SIG-M5 treated with dmso at 0.1 percent for 504 hours (cell line): ENCODE measurements around the gene OR2D2.
"Not testable (repeated sequence)": the region's sequence is repeated elsewhere in the genome, so short reads cannot be mapped to it uniquely, and the experiment has no call there.

Source experiments
- DNase-seq: peaks from one replicate; lab custom pipeline; 2025; ENCODE audit not compliant: unreplicated experiment; lab: John Stamatoyannopoulos, UW

Gene OR2D2

DNA sequence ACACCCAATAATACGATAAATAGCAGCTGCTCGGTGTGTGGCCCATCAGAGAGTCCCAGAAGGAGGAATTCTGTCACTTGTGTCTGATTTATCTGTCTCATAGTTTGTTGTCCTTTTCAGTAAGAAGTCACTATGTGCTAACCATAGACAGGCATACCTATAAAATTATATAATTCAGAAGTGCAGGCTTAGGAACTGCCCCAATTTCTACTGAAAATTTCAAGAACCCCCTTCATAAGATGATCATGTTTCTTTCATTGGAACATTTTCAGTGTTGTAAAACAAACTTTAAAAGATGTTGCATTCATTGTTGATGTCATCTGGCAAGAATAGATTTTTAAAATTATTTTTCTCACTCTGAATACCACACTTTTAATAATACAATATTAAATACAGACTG is at the start of gene OR2D2:
Gene OR2D2 (minus strand): TSS at position 101 of the 400 bp plus-strand sequence. CDS start 0 bp downstream, at position 101.
- DNase-seq = no peak

DNA sequence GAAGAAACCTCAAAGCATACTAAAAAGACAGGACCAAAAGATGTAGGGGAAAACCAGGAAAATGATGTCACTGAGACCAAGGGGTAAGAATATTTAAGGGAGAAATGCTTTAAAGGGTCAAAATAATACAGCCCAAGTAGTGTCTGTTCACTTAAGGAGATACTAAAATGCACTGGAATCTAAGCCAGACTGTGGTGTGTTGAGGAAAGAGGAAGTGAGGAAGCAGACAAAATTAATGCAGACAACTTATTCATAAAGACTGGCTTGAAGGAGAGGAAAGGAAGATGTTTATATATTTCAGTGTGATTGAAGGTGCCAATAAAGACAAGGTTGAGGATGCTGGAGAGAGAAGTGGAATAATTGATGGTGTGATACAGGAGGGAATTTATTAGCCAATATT is 49.7 kb upstream of the OR2D2 start:
- peak; percentile 7 for DNase-seq

DNA sequence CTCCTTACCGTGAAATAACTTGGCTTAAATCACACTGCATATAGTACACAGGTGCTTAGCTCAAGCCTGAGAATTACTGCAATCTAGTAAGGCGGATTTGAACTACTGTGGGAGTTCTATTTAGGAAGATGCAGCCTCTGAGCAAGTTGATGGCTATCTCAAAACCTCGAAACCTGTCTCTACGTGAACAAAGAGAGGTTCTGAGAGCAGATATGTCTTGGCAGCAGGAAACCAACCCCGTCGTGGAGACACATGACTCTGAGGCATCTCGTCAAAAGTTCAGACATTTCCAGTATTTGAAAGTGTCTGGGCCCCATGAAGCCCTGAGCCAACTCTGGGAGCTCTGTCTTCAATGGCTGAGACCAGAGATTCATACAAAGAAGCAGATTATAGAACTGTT is 39.8 kb upstream of the OR2D2 start:
- no peak for DNase-seq

DNA sequence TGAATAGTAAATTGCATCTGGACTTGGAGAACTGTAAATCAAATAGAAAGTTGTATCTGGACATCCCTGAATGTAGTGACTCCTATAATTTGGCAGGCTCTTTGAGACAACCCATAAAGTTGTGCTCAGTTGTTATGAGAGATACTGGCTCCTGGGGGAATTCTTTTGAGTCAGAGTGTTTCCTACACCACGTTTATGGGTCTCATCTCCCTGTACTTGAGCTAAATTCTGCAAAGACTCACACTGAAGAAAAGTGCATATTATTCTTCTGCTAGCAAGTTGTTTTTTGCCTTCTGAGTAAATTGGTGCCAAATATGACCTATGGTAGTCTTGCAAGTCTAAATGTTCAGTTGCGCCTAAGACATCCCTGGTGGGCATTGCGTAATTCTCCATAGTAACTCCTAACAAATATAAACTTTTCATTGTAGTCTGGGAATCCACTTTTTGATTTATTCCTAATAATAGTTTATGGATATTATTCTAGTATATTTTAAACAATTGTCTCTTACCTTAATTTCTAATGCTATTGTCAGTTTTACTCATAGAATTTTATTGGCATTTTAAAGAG is 38.9 kb upstream of the OR2D2 start:
- DNase-seq = no peak

DNA sequence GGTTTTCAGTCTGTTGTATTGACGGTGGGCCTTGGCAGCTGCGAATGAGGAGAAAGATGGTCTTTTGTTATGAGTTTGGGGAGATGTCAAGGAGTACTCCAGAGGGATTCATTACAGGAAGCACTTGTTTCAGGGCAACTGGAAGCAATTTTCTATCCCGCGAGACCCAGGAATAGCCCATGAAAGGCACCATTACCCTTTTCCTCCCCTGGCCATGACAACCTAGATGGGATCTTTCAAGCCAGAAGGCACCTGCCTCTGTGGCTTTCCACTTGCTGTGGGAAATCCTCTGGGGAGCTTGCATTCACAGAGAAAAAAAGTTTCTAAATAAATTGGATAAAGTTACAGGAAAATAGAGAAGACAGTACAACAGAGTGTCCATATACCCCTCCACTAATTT is 36.6 kb upstream of the OR2D2 start:
- DNase-seq = no peak

DNA sequence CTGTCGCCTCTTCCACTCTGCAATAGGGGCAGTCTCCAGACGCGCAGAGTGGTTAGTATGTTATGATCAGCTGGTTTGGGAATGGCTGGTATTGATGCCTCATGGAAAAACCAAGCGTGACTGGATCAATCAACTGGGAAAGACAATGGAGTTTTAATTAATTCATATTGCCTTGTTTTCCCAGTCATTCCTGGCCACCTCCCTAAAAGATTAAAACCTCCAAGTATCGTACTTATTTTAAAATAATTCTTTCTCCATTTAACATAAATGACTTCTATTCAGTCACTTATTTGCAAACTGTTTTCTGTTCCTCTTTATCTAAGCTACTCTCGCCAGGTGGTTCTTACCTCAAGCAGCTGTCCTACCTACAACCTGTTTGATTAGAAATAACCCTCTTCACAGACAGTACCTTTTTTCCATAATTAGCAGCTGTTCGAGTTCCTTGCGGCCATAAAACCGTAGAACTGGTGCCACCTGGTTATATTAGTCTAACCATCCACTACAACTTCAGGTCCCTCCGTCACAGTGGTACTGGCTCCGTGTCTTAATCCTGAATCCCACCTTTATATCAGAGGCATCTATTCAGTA is 34.8 kb upstream of the OR2D2 start:
- DNase-seq = no peak

- DNase-seq = peak; percentile 69
Observed at GRCh38 chr11:6926208-6927029, 34.1 kb upstream of the OR2D2 start, which contains the start of gene ZNF215. ZNF215 (plus strand) TSS chr11:6926426; CDS start chr11:6932273, 5,847 bp downstream.

DNA sequence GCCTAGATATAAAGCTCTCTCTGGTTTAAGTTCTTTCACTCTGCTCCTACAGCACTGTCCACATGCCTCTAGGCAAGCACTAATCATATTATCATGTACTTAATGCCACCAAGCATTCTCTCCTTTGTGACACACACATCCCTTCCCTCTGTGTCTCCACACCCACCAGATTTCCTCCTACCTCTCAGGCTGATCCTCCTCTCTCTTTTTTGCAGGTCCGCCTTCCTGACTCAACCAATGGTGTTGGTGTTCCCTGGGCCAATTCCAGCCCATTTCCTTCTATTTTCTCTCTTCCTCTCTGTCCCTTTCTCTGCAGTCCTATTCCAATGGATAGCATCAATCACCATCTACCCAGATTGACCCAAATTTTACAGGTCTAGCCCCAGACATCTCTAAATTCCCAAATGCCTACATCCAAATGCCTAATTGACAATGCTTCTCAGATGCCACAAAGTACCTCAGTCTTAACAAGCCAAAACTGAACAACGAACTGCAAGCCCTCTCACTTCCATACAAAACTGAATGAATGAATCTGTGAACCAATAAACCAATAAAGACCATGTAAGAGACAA is 33.4 kb upstream of the OR2D2 start:
- no peak for DNase-seq

GRCh38 chr11:6925007-6925577 is 32.8 kb upstream of the OR2D2 start:
- DNase-seq = no peak

DNA sequence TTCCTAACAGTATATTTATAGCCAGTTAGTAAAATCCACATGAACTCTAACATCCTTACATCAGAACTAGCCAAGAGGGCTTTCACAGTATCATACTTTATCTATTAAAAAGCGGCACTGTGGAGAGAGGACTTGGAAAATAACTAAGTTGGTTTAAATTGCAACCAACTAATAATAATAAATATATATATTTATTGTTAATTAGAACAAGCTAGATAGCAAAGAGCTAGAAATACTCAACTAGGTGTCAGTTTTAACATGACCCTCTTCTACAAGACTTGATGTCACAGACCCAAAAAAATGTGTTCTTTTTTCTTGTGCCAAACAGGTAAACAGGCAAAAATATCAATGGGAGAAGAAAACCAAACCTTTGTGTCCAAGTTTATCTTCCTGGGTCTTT is 28.4 kb upstream of the OR2D2 start, which contains the start of gene OR2D3:
Gene OR2D3 (plus strand): TSS at position 301 of the 400 bp plus-strand sequence. CDS start 0 bp downstream, at position 301.
- DNase-seq = no peak

DNA sequence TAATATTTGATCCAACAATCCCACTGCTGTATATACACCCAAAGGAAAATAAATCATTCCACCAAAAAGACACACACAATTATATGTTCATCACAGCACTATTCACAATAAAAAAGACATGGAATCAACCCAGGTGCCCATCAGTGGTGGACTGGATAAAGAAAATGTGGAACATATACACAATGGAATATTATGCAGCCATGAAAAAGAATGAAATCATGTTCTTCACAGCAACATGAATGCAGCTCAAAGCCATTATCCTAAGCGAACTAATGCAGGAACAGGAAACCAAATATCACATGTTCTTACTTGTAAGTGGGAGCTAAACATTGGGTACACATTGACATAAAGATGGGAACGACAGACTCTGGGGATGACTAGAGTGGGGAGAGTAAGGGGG is 27.4 kb upstream of the OR2D2 start:
- no peak for DNase-seq

DNA sequence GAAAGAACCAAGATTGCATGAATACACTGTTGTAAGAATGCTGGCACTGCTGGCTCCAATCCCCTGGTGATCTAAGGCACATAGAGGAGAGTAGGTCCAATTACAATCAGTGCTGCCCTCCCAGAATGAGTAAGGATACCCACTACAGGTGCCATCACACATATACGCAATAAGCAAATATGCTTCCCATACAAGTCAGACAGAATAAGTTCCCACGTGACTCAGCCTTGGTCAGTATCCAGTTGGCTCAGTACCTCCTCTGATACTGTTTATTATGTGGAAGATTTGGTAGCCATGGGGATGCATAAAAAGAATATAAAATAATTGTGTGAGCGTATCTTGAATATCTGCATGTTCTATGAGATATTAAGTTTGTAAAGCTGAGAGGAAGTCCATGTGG is 19.6 kb upstream of the OR2D2 start:
- DNase-seq = no peak

DNA sequence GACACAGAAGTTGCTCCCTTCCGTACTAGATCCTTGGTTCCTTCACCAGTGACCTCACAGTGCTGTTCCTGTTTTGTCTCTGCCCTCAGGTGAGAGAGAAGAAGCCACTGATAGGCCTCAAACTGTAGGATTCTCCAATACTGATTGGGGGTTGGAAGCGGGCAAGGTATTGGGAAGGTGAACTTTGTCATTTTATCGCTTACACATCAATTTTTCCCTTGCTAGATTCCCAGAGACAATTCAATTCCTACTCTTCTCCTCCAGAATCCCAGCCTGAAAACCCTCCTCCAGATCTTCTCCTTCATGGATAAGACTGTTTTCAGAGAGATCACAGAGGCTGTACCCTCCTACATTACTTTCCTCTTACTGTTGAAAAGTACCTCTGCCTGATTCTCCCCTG is 19.1 kb upstream of the OR2D2 start:
- DNase-seq = no peak

GRCh38 chr11:6904804-6905203 is 12.5 kb upstream of the OR2D2 start:
- not testable (repeated sequence) for DNase-seq

- DNase-seq = no peak
Observed at GRCh38 chr11:6900327-6900999, 8.2 kb upstream of the OR2D2 start.

DNA sequence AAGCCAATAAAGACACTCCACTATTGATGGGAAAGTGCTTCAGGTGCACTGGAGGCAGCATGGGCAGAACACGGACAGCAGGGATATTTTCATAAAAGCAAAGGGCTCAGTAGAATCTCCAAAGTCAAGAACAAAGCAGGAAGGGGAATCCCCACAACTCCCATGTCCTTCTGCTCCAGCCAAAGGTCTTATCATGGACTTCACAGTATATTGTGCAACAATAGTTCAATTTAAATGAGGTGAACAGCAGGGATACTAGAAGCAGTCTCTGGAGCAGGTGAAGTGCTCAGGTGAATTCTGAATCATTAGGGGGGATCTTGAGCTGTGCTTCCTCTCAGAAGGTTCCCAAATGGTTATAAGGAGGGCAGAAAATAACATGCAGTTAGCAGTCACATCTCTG is 6.6 kb upstream of the OR2D2 start:
- DNase-seq = no peak

- DNase-seq = no peak
Observed at GRCh38 chr11:6895010-6895409, 2.7 kb upstream of the OR2D2 start.

DNA sequence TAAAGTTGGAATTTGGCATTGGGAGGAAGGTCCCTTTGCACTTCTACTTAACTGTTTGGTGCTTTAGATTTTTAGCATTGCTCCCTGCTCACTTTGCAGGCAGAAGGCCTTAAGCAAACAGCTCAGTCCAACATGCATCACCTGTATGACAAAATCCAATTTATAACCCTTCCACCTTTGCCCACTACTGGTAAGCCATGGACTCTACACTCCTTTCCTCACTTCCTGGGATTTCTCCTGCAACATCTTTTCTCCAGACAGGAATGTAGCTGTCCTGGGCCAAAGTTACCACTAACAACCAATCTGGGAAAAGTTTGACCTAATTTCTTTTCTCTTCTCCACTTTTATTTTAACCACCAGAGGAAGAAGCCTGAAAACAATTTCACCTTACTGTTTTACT is 1.8 kb upstream of the OR2D2 start:
- DNase-seq = no peak

DNA sequence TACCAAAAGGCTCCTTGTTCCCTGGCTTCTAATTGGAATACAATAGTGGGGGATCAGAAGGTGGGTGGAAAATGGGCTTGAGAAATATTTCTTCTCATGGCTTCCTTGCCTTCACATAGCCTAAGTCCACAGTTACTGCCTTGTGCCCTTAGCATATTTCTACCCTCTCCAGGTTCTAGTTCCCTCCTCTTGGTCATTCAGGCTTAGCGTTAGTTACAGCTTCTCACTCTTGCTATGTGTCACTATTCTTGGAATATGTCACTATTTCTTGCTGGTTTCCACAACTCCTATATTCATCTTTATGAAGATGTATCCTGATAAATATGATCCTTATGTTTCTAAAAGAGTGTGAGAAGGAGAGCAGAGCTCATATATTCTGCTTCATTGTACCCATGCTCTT is 2.5 kb downstream of the OR2D2 start:
- no peak for DNase-seq

GRCh38 chr11:6888830-6889229 is 3.5 kb downstream of the OR2D2 start:
- no peak for DNase-seq

DNA sequence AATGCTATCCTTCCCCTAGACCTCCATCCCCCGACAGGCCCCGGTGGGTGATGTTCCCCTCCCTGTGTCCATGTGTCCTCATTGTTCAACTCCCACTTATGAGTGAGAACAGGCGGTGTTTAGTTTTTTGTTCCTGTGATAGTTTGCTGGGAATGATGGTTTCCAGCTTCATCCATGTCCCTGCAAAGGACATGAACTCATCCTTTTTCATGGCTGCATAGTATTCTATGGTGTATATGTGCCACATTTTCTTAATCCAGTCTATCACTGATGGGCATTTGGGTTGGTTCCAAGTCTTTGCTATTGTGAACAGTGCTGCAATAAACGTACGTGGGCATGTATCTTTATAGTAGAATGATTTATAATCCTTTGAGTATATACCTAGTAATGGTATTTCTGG is 4.6 kb downstream of the OR2D2 start:
- not testable (repeated sequence) for DNase-seq
